ENCODE measurements around the gene NGLY1. TPM values are rescaled to one million over a fixed set of nuclear protein-coding genes. Genes with fewer than 3 reads are reported as not detected.

Gene NGLY1
- total RNA-seq, 1 experiment from 2014 or later = 47.7 TPM

DNA sequence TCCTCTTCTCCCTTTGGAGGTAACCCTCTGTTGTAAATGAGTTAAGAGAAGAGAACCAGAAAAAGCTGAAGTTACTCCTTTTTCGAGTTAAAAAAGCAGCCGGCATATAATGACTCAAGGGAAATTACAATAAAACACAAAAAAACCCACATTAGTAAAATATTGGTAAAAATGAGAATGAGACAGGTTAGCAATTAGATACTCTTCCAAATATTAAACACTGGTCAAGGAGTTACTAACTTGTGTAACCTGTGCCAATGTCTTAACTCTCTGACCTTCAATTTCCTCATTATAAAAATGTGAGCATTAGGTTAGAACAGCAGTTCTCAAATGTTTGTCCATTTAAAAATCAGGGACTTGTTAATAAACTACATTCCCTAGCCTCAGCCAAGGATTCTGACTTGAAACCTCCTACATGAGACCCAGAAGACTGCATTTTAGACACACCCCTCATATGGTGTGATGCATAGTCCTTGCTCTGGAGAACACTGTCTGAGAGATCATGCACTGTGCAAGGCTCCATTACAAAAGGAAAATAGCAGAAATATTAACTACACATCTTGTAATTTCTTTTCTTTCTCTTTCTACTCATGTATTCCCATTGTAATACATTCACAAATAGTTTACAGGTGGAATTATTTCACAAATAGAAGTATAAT, 75.8 kb downstream of the NGLY1 start:
- no peaks in the 10 kb centered on the region for H3K9me2 ChIP-seq (replicated peaks; ENCODE audit: low read length)
- H3K27ac ChIP-seq (ENCODE audit: low read length) = no peak overlapping the region
- no peaks in the 10 kb centered on the region for H3K9me3 ChIP-seq (ENCODE audit: low read length)
- H4K20me1 ChIP-seq (ENCODE audit: low read length) = no peaks in the 10 kb centered on the region
- no peak overlapping the region for H3K4me2 ChIP-seq (ENCODE audit: low read length)
- DNase-seq = no peak
- H3K36me3 ChIP-seq (ENCODE audit: low read depth, low read length) = no peaks in the 10 kb centered on the region
- H3K79me2 ChIP-seq (ENCODE audit: low read length) = no peaks in the 10 kb centered on the region
- no peak overlapping the region for H2AFZ ChIP-seq (ENCODE audit: low read length)
- H3K4me1 ChIP-seq (ENCODE audit: insufficient read depth, low read length) = no peaks in the 10 kb centered on the region
- no TSS peak for BruUV-seq (replicated peaks)
- no peak for ATAC-seq
- H3K27me3 ChIP-seq (ENCODE audit: low read length) = peaks cover 35% of the 10 kb centered on the region
- intact Hi-C loops (cut with micrococcal nuclease) = no loop called here
- ChIA-PET CTCF (no interaction called here), POLR2A (ENCODE audit: unreplicated experiment) (no interaction called here)
- TF ChIP-seq EZH2 (IDR thresholded peaks at IDR 0.05; ENCODE audit: low read length, unreplicated experiment) = no peak
- no peak for TF ChIP-seq EZH2phosphoT487 (IDR thresholded peaks at IDR 0.05; ENCODE audit: borderline replicate concordance, low read length)
- no peak for TF ChIP-seq CTCF (conservative IDR thresholded peaks at IDR 0.05; ENCODE audit: low read depth, low read length)
- no peaks in the 10 kb centered on the region for H3F3A ChIP-seq (ENCODE audit: low read length, unreplicated experiment)
- H3K4me3 ChIP-seq (ENCODE audit: low read length) = no peak overlapping the region
- no peak overlapping the region for H3K9ac ChIP-seq (ENCODE audit: low read length)

- H3K79me2 ChIP-seq (ENCODE audit: low read length) = no peaks in the 10 kb centered on the region
- BruUV-seq (replicated peaks) = no TSS peak
- H3K4me2 ChIP-seq (ENCODE audit: low read length) = no peak overlapping the region
- H3K36me3 ChIP-seq (ENCODE audit: low read depth, low read length) = no peaks in the 10 kb centered on the region
- H3F3A ChIP-seq (ENCODE audit: low read length, unreplicated experiment) = no peaks in the 10 kb centered on the region
- no peaks in the 10 kb centered on the region for H3K9me2 ChIP-seq (replicated peaks; ENCODE audit: low read length)
- no peak for ATAC-seq
- H3K9me3 ChIP-seq (ENCODE audit: low read length) = no peaks in the 10 kb centered on the region
- no peaks in the 10 kb centered on the region for H4K20me1 ChIP-seq (ENCODE audit: low read length)
- no peaks in the 10 kb centered on the region for H3K4me1 ChIP-seq (ENCODE audit: insufficient read depth, low read length)
- no peak for TF ChIP-seq EZH2 (IDR thresholded peaks at IDR 0.05; ENCODE audit: low read length, unreplicated experiment)
- TF ChIP-seq CTCF (conservative IDR thresholded peaks at IDR 0.05; ENCODE audit: low read depth, low read length) = no peak
- H2AFZ ChIP-seq (ENCODE audit: low read length) = no peak overlapping the region
- CTCF ChIA-PET = no interaction called here
- no peak for DNase-seq
- H3K4me3 ChIP-seq (ENCODE audit: low read length) = no peak overlapping the region
- no peak overlapping the region for H3K27ac ChIP-seq (ENCODE audit: low read length)
- H3K9ac ChIP-seq (ENCODE audit: low read length) = no peak overlapping the region
- intact Hi-C loops (cut with micrococcal nuclease) = no loop called here
- H3K27me3 ChIP-seq (ENCODE audit: low read length) = peaks cover 38% of the 10 kb centered on the region
- POLR2A ChIA-PET (ENCODE audit: unreplicated experiment) = no interaction called here
Observed at GRCh38 chr3:25706213-25706612, 77.0 kb downstream of the NGLY1 start.

GRCh38 chr3:25697553-25697952, 85.7 kb downstream of the NGLY1 start:
- ATAC-seq = no peak
- H3K4me2 ChIP-seq (ENCODE audit: low read length) = no peak overlapping the region
- TF ChIP-seq EZH2 (IDR thresholded peaks at IDR 0.05; ENCODE audit: low read length, unreplicated experiment) (no peak), CTCF (conservative IDR thresholded peaks at IDR 0.05; ENCODE audit: low read depth, low read length) (no peak), EZH2phosphoT487 (IDR thresholded peaks at IDR 0.05; ENCODE audit: borderline replicate concordance, low read length) (no peak)
- no peak overlapping the region for H3K27ac ChIP-seq (ENCODE audit: low read length)
- H3F3A ChIP-seq (ENCODE audit: low read length, unreplicated experiment) = no peaks in the 10 kb centered on the region
- POLR2A ChIA-PET (ENCODE audit: unreplicated experiment) = interaction anchor here (0.6 kb wide), 1 partner anchor 14 kb away, joined by 5 read pairs; no protein-coding TSS in a partner anchor
- no peak overlapping the region for H3K9ac ChIP-seq (ENCODE audit: low read length)
- H3K9me3 ChIP-seq (ENCODE audit: low read length) = no peaks in the 10 kb centered on the region
- H3K36me3 ChIP-seq (ENCODE audit: low read depth, low read length) = no peaks in the 10 kb centered on the region
- CTCF ChIA-PET = no interaction called here
- intact Hi-C loops (cut with micrococcal nuclease) = no loop called here
- H3K9me2 ChIP-seq (replicated peaks; ENCODE audit: low read length) = no peaks in the 10 kb centered on the region
- no peak overlapping the region for H2AFZ ChIP-seq (ENCODE audit: low read length)
- H3K4me3 ChIP-seq (ENCODE audit: low read length) = no peak overlapping the region
- peaks cover 34% of the 10 kb centered on the region for H3K27me3 ChIP-seq (ENCODE audit: low read length)
- H4K20me1 ChIP-seq (ENCODE audit: low read length) = no peaks in the 10 kb centered on the region
- H3K4me1 ChIP-seq (ENCODE audit: insufficient read depth, low read length) = no peaks in the 10 kb centered on the region
- no peak for DNase-seq
- no TSS peak for BruUV-seq (replicated peaks)
- no peaks in the 10 kb centered on the region for H3K79me2 ChIP-seq (ENCODE audit: low read length)

All from PC-3 (cell line).